Small intestine (tissue), 7 donors: ENCODE measurements around the gene OTOA. TPM values are rescaled to one million over a fixed set of nuclear protein-coding genes. Genes with fewer than 3 reads are reported as not detected.
"Not testable (repeated sequence)": the region's sequence is repeated elsewhere in the genome, so short reads cannot be mapped to it uniquely, and the experiment has no call there.

Experiments
- DNase-seq, 2 donors: peaks; one replicate each; pipeline versions ENCODE4 v3.0.0 to v3.0.0-alpha.2; 2013
- FAIRE-seq: peaks from 2 replicates; lab custom pipeline; 2012; peaks lifted over from hg19 to GRCh38; lab: Jason Lieb, UNC
- H3K27ac ChIP-seq, 3 donors: one replicate each; pipeline ENCODE4 v1.5.1; 2013; ENCODE audit warnings: low read length in 2 of 3, mild to moderate bottlenecking in 2 of 3, control low read depth in 1 of 3, inconsistent platforms in 1 of 3, low read depth in 1 of 3, moderate library complexity in 1 of 3
- H3K27me3 ChIP-seq, 3 donors: one replicate each; pipeline ENCODE4 v1.6.1; 2013; ENCODE audit warnings: low read length in 3 of 3, inconsistent platforms in 1 of 3; ENCODE audit not compliant: control insufficient read depth in 3 of 3, insufficient read depth in 3 of 3
- H3K36me3 ChIP-seq, 3 donors: one replicate each; pipeline ENCODE4 v1.6.1; 2013; ENCODE audit warnings: low read length in 3 of 3, inconsistent platforms in 1 of 3, low read depth in 1 of 3, mild to moderate bottlenecking in 1 of 3, moderate library complexity in 1 of 3; ENCODE audit not compliant: control insufficient read depth in 3 of 3, insufficient read depth in 2 of 3
- H3K4me1 ChIP-seq, 3 donors: one replicate each; pipeline ENCODE4 v1.6.1; 2013; ENCODE audit warnings: low read length in 2 of 3, inconsistent platforms in 1 of 3, low read depth in 1 of 3, mild to moderate bottlenecking in 1 of 3, moderate library complexity in 1 of 3; ENCODE audit not compliant: control insufficient read depth in 3 of 3, insufficient read depth in 2 of 3
- H3K4me3 ChIP-seq, 3 donors: one replicate each; pipeline ENCODE4 v1.5.1; 2013; ENCODE audit warnings: low read length in 3 of 3, control low read depth in 1 of 3, inconsistent platforms in 1 of 3, low read depth in 1 of 3, mild to moderate bottlenecking in 1 of 3, moderate library complexity in 1 of 3
- H3K9me3 ChIP-seq, 2 donors: one replicate each; pipeline ENCODE4 v1.6.1; 2013; ENCODE audit warnings: low read depth in 1 of 2, low read length in 1 of 2; ENCODE audit not compliant: control insufficient read depth in 2 of 2, insufficient read depth in 1 of 2
- WGBS, 3 donors: extraction: QIAGEN DNeasy Blood & Tissue Kit; methylation state at CpG; one replicate each; pipeline ENCODE4 v1.1.7; 2013; 5-methylcytosine and 5-hydroxymethylcytosine counted together
- polyA plus RNA-seq, 4 donors: library from polyadenylated mRNA; stranded (reverse) in 3 of 4; unstranded in 1 of 4; fragments of 200-250 nt in 3 of 4; fragments of 120-200 nt in 1 of 4; gene quantifications; one replicate each; pipeline versions ENCODE4 v1.2.1 to v1.2.3, GENCODE V29; 2013
- donor health status: healthy with polysubstance abuse.
- donor health status: control.
- donor health status: control.
- donor health status: Bipolar disorder and iron deficiency.
- donor health status: healthy.

The OTOA gene
- polyA plus RNA-seq, 4 donors: 0.03 to 0.27 (median 0.09) TPM; not detected in 1

DNA sequence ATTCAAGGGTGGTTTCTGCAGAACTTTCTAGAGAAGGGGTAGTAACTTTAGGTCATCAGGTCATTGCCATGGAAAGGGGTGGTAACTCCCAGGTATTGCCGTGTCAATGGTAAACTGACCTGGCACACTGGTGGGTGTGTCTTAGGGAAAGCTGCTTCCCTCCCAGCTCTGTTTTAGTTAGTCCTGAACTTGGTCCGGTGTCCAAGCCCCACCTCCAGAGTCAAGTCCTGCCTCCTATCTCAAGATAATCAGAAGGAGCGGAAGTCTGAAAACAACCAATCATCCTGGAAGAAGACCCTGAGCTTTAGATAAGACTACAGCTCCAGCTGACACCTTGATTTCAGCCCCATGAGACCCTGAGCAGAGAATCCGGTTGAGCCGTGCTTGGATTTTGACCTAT lies 105.0 kb downstream of the OTOA start:
- not testable (repeated sequence) for FAIRE-seq, H3K4me1 ChIP-seq, DNase-seq, H3K27me3 ChIP-seq, H3K9me3 ChIP-seq, H3K27ac ChIP-seq, H3K4me3 ChIP-seq, H3K36me3 ChIP-seq
- WGBS, 3 donors: no CpG with 5 or more reads among the region's 5 CpGs

DNA sequence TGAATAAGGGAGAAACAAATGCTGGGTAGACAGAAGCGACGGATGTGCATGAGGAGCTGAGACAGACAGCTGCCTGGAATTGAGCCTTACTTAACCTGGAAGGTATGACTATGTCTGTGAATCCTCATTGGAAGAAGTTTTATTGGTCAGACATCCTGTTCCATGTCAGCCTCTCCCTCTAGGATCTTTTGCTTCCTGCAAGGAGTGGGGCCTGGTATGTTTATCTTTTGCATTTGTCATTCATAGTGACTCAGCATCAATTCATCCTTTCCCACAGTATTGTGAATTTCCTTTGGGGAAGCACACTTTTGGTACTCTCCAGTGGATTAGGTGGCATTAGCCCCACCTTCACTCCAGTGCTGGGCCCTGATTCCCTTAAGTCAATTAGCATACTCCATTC lies 105.5 kb downstream of the OTOA start:
- not testable (repeated sequence) for H3K9me3 ChIP-seq, H3K36me3 ChIP-seq, H3K4me1 ChIP-seq, H3K27me3 ChIP-seq, H3K27ac ChIP-seq, FAIRE-seq, H3K4me3 ChIP-seq
- DNase-seq: peak in 1 of 2 donors; percentile 1
- 87 to 100% (median 93%) methylated on average over 2 of the region's 2 CpGs for WGBS, 3 donors

DNA sequence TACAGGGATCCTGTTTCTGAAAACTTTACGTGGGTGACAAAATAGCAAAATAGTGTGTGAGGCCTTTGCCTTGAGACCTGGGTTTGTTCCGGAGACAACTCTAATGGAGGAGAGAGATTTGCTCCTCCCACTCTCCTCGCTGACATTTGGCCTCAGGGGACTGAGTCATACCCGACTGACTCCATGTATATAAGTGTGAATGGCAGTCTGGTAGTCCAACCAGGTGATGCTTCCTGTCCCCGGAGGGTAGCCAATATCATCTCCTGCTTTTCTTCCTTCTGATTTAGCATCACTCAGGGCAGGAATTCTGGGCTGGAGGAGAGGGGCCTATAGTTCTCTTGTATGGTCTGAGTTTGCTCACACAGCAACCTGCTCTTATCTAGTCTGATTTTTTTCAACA lies 106.8 kb downstream of the OTOA start:
- not testable (repeated sequence) for H3K36me3 ChIP-seq, H3K4me1 ChIP-seq, H3K27me3 ChIP-seq, H3K9me3 ChIP-seq, FAIRE-seq, DNase-seq, H3K27ac ChIP-seq, H3K4me3 ChIP-seq
- WGBS, 3 donors: 33 to 69% (median 63%) methylated on average over 1 of the region's 5 CpGs

DNA sequence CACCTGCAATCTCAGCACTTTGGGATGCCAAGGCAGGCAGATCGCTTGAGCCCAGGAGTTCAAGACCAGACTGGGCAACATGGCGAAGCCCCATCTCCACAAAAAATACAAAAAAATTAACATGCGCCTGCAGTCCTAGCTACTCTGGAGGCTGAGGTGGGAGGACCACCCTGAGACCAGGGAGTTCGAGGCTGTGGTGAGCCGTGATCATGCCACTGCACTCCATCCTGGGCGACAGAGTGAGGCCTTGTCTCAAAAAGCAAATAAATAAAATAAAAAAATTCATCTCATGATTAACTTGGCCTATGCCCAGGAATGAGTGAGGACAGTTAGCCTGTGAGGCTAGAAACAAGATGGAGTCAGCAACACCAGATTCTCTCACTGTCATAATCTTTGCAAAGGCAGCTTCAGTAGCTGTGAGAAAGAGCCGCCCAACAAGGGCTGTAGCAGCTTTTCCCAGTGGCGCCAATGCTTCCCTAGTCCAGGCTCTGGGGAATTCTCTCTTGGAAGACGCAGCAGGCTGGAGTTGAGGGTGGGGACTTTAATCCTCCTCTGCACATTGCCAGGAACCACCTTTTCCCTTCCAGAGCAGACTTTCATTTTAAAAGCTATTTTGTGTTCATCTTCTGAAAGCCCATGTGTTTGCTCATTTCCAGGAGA lies 108.9 kb downstream of the OTOA start:
- not testable (repeated sequence) for H3K27ac ChIP-seq, H3K27me3 ChIP-seq
- 80 to 82% (median 81%) methylated on average over 9 of the region's 9 CpGs for WGBS, 3 donors

DNA sequence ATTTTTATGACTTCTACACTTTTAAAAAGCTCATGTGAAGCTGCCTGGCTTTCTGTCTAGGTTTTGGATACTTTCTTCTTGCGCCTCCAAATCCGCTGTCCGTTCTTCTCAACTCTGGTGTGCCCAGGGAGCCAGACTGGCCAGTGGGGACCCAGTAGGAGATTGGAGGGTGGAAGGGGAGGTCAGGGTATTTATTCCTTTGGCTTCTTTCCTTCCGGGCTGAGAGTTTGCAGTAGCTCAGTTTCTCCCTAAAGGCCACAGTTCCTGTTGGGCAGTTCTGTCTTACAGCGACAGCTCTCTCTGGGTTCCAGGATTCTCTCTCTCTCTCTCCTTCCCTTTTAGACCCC lies 109.4 kb downstream of the OTOA start:
- not testable (repeated sequence) for H3K4me1 ChIP-seq, H3K9me3 ChIP-seq, H3K27ac ChIP-seq, DNase-seq, H3K27me3 ChIP-seq, H3K4me3 ChIP-seq, FAIRE-seq, H3K36me3 ChIP-seq
- WGBS, 3 donors: 76 to 94% (median 81%) methylated on average over 5 of the region's 5 CpGs

More for the DNA sequence above, 108.9 kb downstream of the OTOA start:
- not testable (repeated sequence) for H3K4me1 ChIP-seq, H3K9me3 ChIP-seq, H3K4me3 ChIP-seq, FAIRE-seq, H3K36me3 ChIP-seq, DNase-seq

DNA sequence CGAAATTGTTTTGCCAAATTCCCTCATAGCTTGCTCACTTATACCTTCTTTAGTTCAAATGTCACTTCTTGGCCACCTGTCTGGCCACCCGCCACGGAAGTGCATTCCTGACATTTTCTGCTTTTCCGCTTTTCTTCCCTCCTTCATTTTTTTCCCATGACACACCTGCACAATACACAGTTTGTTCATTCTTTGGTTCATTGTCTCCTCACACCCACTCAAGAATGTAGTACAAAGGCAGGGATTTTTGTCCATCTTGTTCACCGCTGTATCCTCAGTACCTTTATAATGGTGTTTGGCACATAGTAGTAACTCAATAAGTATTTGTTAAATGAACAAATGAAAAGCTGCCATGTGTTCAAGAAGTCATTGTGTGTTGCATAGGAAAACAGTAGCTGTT lies 116.8 kb downstream of the OTOA start:
- not testable (repeated sequence) for H3K36me3 ChIP-seq, FAIRE-seq, H3K9me3 ChIP-seq, DNase-seq, H3K4me3 ChIP-seq, H3K27me3 ChIP-seq, H3K27ac ChIP-seq, H3K4me1 ChIP-seq
- WGBS, 3 donors: no CpG with 5 or more reads among the region's 5 CpGs

DNA sequence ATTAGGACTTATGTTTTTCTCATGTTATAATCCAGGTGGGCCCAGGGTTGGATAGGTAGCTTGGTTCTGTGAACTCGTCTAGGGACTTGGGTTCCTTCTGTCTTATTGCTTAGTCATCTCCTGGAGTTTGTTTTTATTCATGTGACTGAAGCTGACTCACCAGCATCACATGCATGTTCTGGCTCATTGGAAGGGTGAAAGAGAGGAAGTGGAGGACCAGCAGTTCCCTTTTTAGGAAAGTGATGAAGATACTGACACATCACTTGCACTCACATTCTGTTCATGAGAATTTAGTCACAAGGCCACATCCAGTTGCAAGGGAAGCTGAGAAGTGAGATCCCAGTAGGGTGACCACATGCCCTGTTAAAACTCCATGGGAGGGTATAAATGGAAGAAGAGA lies 126.7 kb downstream of the OTOA start:
- not testable (repeated sequence) for FAIRE-seq, H3K4me1 ChIP-seq, H3K9me3 ChIP-seq, H3K27me3 ChIP-seq, H3K27ac ChIP-seq, DNase-seq, H3K4me3 ChIP-seq, H3K36me3 ChIP-seq
- WGBS, 3 donors: 14 to 24% (median 18%) methylated on average over 1 of the region's 1 CpG

DNA sequence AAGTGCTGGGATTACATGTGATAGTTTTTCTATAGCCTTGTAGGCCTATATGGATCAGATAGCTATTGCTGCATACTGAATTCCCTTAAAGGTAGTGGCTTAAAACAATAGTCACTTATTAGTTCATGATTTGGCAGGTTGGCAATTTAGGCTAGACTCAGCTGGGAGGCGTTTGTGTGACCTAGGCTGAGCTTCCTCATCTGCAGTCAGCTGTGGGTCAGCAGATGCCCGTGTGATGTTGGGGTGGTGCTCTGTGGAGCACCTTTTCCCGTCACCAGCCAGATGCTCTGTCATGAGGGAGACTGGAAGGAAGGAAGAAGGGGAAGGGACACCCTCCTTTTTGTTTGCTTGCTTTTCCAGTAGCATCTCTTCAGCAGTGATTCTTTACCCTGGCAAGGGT lies 129.5 kb downstream of the OTOA start:
- FAIRE-seq, DNase-seq: not testable (repeated sequence)

DNA sequence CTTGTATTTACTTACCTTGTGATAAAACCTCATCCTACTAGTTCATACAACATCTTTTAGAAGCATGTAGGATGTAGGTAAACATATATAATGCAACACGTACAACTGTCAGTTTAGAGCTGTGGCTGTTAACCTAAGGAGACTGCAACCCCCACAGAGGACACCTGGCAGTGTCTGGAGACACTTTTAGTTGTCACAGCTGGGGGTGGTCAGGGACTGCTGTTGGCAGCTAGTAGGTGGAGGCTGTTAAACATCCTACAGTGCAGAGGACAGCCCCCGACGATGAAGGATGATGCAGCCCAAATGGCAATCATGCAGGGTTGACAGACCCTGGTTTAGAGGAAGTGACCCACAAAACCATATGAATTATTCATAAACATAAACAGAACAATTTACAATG lies 134.8 kb downstream of the OTOA start:
- H3K4me3 ChIP-seq, H3K36me3 ChIP-seq, H3K27ac ChIP-seq, H3K27me3 ChIP-seq, H3K4me1 ChIP-seq, FAIRE-seq, DNase-seq, H3K9me3 ChIP-seq: not testable (repeated sequence)
- no CpG with 5 or more reads among the region's 3 CpGs for WGBS, 3 donors

More for the DNA sequence above, 129.5 kb downstream of the OTOA start:
- H3K36me3 ChIP-seq, H3K27ac ChIP-seq, H3K27me3 ChIP-seq, H3K9me3 ChIP-seq, H3K4me1 ChIP-seq, H3K4me3 ChIP-seq: not testable (repeated sequence)
- 57 to 69% (median 61%) methylated on average over 1 to 2 of the region's 3 CpGs for WGBS, 3 donors
